IMR-90 (cell line): ENCODE data around the gene GALNT3. TPM values are rescaled to one million over a fixed set of nuclear protein-coding genes. Genes with fewer than 3 reads are reported as not detected.

Experiments used
- ATAC-seq: fragments of 200-7000 bp; cut with Tn5 transposase; 2 replicates; pipeline ENCODE4 v1.9.1; 2020; ENCODE audit warnings: low read depth, mild to moderate bottlenecking, moderate library complexity
- BruUV-seq: library from RNA; stranded (reverse); fragments of 400-500 nt; replicated peaks from 2 replicates; lab custom pipeline; 2021; lab: Mats Ljungman, UMichigan
- CTCF ChIA-PET: fragments of 300-600 bp; formaldehyde crosslinking; extraction: SDS; loops from one replicate; lab custom pipeline; 2021; ENCODE audit warnings: antibody characterized with exemption; lab: Yijun Ruan, JAX
- POLR2A ChIA-PET: fragments of 300-600 bp; sonication (Branson Sonifier 250); formaldehyde crosslinking; loops from one replicate; lab custom pipeline; 2022; ENCODE audit warnings: antibody characterized with exemption; ENCODE audit not compliant: unreplicated experiment; lab: Charles Lee
- DNase-seq: peaks from one replicate; pipeline ENCODE4 v3.0.0; 2013
- H2AFZ ChIP-seq: replicated peaks from 2 replicates; pipeline ENCODE3; 2013; ENCODE audit warnings: low read length, mild to moderate bottlenecking; ENCODE audit not compliant: poor library complexity
- H2AK5ac ChIP-seq: 2 replicates; pipeline ENCODE4 v1.6.1; 2013; ENCODE audit warnings: low read depth, low read length, inconsistent platforms
- H2AK9ac ChIP-seq: replicated peaks from 2 replicates; pipeline ENCODE3; 2013; ENCODE audit warnings: mild to moderate bottlenecking, low read depth, low read length, moderate library complexity; ENCODE audit not compliant: poor library complexity
- H2BK120ac ChIP-seq: 2 replicates; pipeline ENCODE4 v1.6.1; 2013; ENCODE audit warnings: low read depth, low read length, inconsistent platforms
- H2BK15ac ChIP-seq: 3 replicates; pipeline ENCODE4 v1.6.1; 2013; ENCODE audit warnings: low read depth, low read length, inconsistent platforms
- H2BK20ac ChIP-seq: 2 replicates; pipeline ENCODE4 v1.6.1; 2013; ENCODE audit warnings: low read depth, mild to moderate bottlenecking, inconsistent platforms, low read length, moderate library complexity
- H2BK5ac ChIP-seq: 2 replicates; pipeline ENCODE4 v1.6.1; 2013; ENCODE audit warnings: mild to moderate bottlenecking, low read depth, low read length, inconsistent platforms; ENCODE audit not compliant: poor library complexity, severe bottlenecking
- H3K14ac ChIP-seq: replicated peaks from 2 replicates; pipeline ENCODE4 v1.6.1; 2013; ENCODE audit warnings: low read depth, low read length, inconsistent platforms
- H3K18ac ChIP-seq: 2 replicates; pipeline ENCODE4 v1.6.1; 2013; ENCODE audit warnings: low read depth, low read length, control low read depth
- H3K23ac ChIP-seq: 2 replicates; pipeline ENCODE4 v1.6.1; 2013; ENCODE audit warnings: low read depth, low read length, inconsistent platforms
- H3K27ac ChIP-seq: 2 replicates; pipeline ENCODE4 v1.5.1; 2013; ENCODE audit warnings: mild to moderate bottlenecking, control low read depth, low read length; ENCODE audit not compliant: insufficient read depth
- H3K27me3 ChIP-seq: 2 replicates; pipeline ENCODE4 v1.6.1; 2013; ENCODE audit warnings: low read length; ENCODE audit not compliant: control insufficient read depth, insufficient read depth
- H3K36me3 ChIP-seq: 2 replicates; pipeline ENCODE4 v1.6.1; 2013; ENCODE audit warnings: low read length, mixed read lengths; ENCODE audit not compliant: control insufficient read depth, insufficient read depth
- H3K4ac ChIP-seq: 2 replicates; pipeline ENCODE4 v1.6.1; 2013; ENCODE audit warnings: low read depth, low read length, inconsistent platforms
- H3K4me1 ChIP-seq: 2 replicates; pipeline ENCODE4 v1.6.1; 2013; ENCODE audit warnings: low read length, mixed read lengths; ENCODE audit not compliant: control insufficient read depth, insufficient read depth
- H3K4me2 ChIP-seq: 2 replicates; pipeline ENCODE4 v1.6.1; 2013; ENCODE audit warnings: low read depth, mild to moderate bottlenecking, control low read depth, low read length, moderate library complexity
- H3K4me3 ChIP-seq: 2 replicates; pipeline ENCODE4 v1.5.1; 2013; ENCODE audit warnings: low read depth, mild to moderate bottlenecking, control low read depth, low read length, moderate library complexity; ENCODE audit not compliant: insufficient read depth
- H3K56ac ChIP-seq: 2 replicates; pipeline ENCODE4 v1.6.1; 2013; ENCODE audit warnings: low read length, inconsistent platforms; ENCODE audit not compliant: insufficient read depth; ENCODE audit errors: extremely low read depth
- H3K79me1 ChIP-seq, 2 experiments: 2 replicates each; pipeline ENCODE4 v1.6.1; 2013; ENCODE audit warnings: low read length in 2 of 2, inconsistent platforms in 1 of 2, low read depth in 1 of 2
- H3K9ac ChIP-seq: 2 replicates; pipeline ENCODE4 v1.6.1; 2013; ENCODE audit warnings: low read depth, low read length, control low read depth
- H3K9me1 ChIP-seq: 2 replicates; pipeline ENCODE4 v1.6.1; 2013; ENCODE audit warnings: low read length, inconsistent platforms; ENCODE audit not compliant: insufficient read depth
- H3K9me3 ChIP-seq: 2 replicates; pipeline ENCODE4 v1.6.1; 2013; ENCODE audit warnings: low read length; ENCODE audit not compliant: control insufficient read depth, insufficient read depth
- H4K20me1 ChIP-seq: 2 replicates; pipeline ENCODE4 v1.6.1; 2013; ENCODE audit warnings: low read length, inconsistent platforms; ENCODE audit not compliant: insufficient read depth
- H4K5ac ChIP-seq: 2 replicates; pipeline ENCODE4 v1.6.1; 2013; ENCODE audit warnings: mild to moderate bottlenecking, low read depth, low read length, control low read depth
- H4K8ac ChIP-seq, 2 experiments: 2 replicates each; pipeline ENCODE4 v1.6.1; 2013; ENCODE audit warnings: low read depth in 2 of 2, low read length in 2 of 2, control low read depth in 1 of 2, inconsistent platforms in 1 of 2
- H4K91ac ChIP-seq: 2 replicates; pipeline ENCODE4 v1.6.1; 2013; ENCODE audit warnings: low read depth, low read length, inconsistent platforms; ENCODE audit not compliant: insufficient read depth
- ELK1 ChIP-seq: fragments of 150-350 bp; IDR thresholded peaks from 2 replicates; pipeline ENCODE4 v1.6.1; 2016; ENCODE audit warnings: low read depth, mild to moderate bottlenecking, low read length, moderate library complexity, borderline replicate concordance
- MXI1 ChIP-seq: IDR thresholded peaks from 2 replicates; pipeline ENCODE4 v1.6.1; 2012; ENCODE audit warnings: low read depth, mild to moderate bottlenecking, low read length, moderate library complexity, borderline replicate concordance
- RAD21 ChIP-seq: IDR thresholded peaks from 2 replicates; pipeline ENCODE4 v1.6.1; 2012; ENCODE audit warnings: low read length, improper control_type of control experiment
- USF2 ChIP-seq: fragments of 150-350 bp; IDR thresholded peaks from 2 replicates; pipeline ENCODE4 v1.6.1; 2017; ENCODE audit warnings: mild to moderate bottlenecking, antibody characterized with exemption, low read length, low read depth
- dilution Hi-C: fragments of 300-500 bp; cut with HindIII; formaldehyde crosslinking; loops from one replicate; pipeline ENCODE4 v1.14.3; 2018; ENCODE audit warnings: low sequenced_read_pairs; ENCODE audit not compliant: unreplicated experiment
- in situ Hi-C: fragments of 300-500 bp; cut with MboI; formaldehyde crosslinking; loops from 3 replicates; pipeline ENCODE4 v1.14.3; 2019; ENCODE audit warnings: low sequenced_read_pairs, inconsistent platforms, mixed read lengths
- intact Hi-C: fragments of 100-400 bp; cut with micrococcal nuclease; formaldehyde crosslinking; loops from 2 replicates; pipeline ENCODE4 v1.10.0; 2022
- polyA plus RNA-seq, 3 experiments: library from polyadenylated mRNA; depleted of rRNA; stranded (reverse); fragments of >200 nt; gene quantifications; 2 replicates each; pipeline ENCODE4 v1.2.3, GENCODE V29; 2012; ENCODE audit warnings: low replicate concordance in 1 of 3
- total RNA-seq: library from RNA; depleted of rRNA; stranded (reverse); fragments of >200 nt; gene quantifications from 2 replicates; pipeline ENCODE4 v1.2.3, GENCODE V29; 2012

The GALNT3 gene
- total and polyA plus RNA-seq, 2 of the 4 experiments (the other 2 are of a cell fraction), result 1.1 to 2.0 TPM

GRCh38 chr2:165766326-165766927 is 27.6 kb downstream of the GALNT3 start:
- CTCF ChIA-PET, result interaction anchor here (0.5 to 0.7 kb wide), 2 partner anchors 329 to 361 kb away, joined by 3 read pairs; no protein-coding TSS in a partner anchor
- POLR2A ChIA-PET, result no interaction called here

More at GRCh38 chr2:165766326-165766927, 27.6 kb downstream of the GALNT3 start:
- H3K14ac ChIP-seq, result no peak overlapping the region
- no peak overlapping the region for H3K56ac ChIP-seq
- no peaks in the 10 kb centered on the region for H4K20me1 ChIP-seq
- H3K4me2 ChIP-seq, result no peak overlapping the region
- H2AFZ ChIP-seq, result no peak overlapping the region
- no peak overlapping the region for H3K9ac ChIP-seq
- H2BK20ac ChIP-seq, result no peak overlapping the region
- H3K18ac ChIP-seq, result no peak overlapping the region
- no peak overlapping the region for H4K8ac ChIP-seq
- H2BK15ac ChIP-seq, result no peak overlapping the region
- no peak overlapping the region for H4K5ac ChIP-seq
- no peak for ATAC-seq
- no peaks in the 10 kb centered on the region for H3K9me1 ChIP-seq
- H3K79me1 ChIP-seq, result no peaks in the 10 kb centered on the region
- no peak for DNase-seq
- H2AK5ac ChIP-seq, result no peak overlapping the region
- H3K23ac ChIP-seq, result no peak overlapping the region
- H2BK120ac ChIP-seq, result no peak overlapping the region
- no peaks in the 10 kb centered on the region for H3K4me1 ChIP-seq
- no peak overlapping the region for H2AK9ac ChIP-seq
- H3K4me3 ChIP-seq, result no peak overlapping the region
- no peaks in the 10 kb centered on the region for H3K9me3 ChIP-seq
- intact Hi-C loops, result no loop called here
- H4K91ac ChIP-seq, result no peak overlapping the region
- in situ Hi-C loops, result no loop called here
- no peak overlapping the region for H3K27ac ChIP-seq
- dilution Hi-C loops, result no loop called here
- H3K4ac ChIP-seq, result no peak overlapping the region
- no peaks in the 10 kb centered on the region for H3K27me3 ChIP-seq
- TF ChIP-seq ELK1 (no peak), RAD21 (no peak), USF2 (no peak), MXI1 (no peak)
- H2BK5ac ChIP-seq, result no peak overlapping the region
- no TSS peak for BruUV-seq
- H3K36me3 ChIP-seq, result no peaks in the 10 kb centered on the region
